H9 (cell line): ENCODE measurements around the gene FAM107A. TPM values are rescaled to one million over a fixed set of nuclear protein-coding genes. Genes with fewer than 3 reads are reported as not detected.

Experiments
- DNase-seq: peaks from one replicate; pipeline ENCODE4 v3.0.0-alpha.2; 2017
- H2AFZ ChIP-seq: one replicate; pipeline ENCODE4 v1.6.1; 2013; ENCODE audit warnings: mild to moderate bottlenecking, low read length, control low read depth, moderate library complexity
- H2AK5ac ChIP-seq: 2 replicates; pipeline ENCODE4 v1.6.1; 2013; ENCODE audit warnings: low read length, control low read depth, mixed read lengths; ENCODE audit not compliant: insufficient read length
- H2BK120ac ChIP-seq: one replicate; pipeline ENCODE4 v1.6.1; 2013; ENCODE audit warnings: low read depth, mild to moderate bottlenecking, low read length, control low read depth, inconsistent platforms; ENCODE audit not compliant: poor library complexity, severe bottlenecking
- H2BK12ac ChIP-seq: 2 replicates; pipeline ENCODE4 v1.6.1; 2013; ENCODE audit warnings: low read length, control low read depth, mixed read lengths, low read depth; ENCODE audit not compliant: insufficient read length
- H2BK15ac ChIP-seq: 2 replicates; pipeline ENCODE4 v1.6.1; 2013; ENCODE audit warnings: low read depth, low read length, control low read depth
- H2BK20ac ChIP-seq: one replicate; pipeline ENCODE4 v1.6.1; 2013; ENCODE audit warnings: low read depth, mild to moderate bottlenecking, low read length, control low read depth, inconsistent platforms; ENCODE audit not compliant: poor library complexity, severe bottlenecking
- H2BK5ac ChIP-seq: 2 replicates; pipeline ENCODE4 v1.6.1; 2013; ENCODE audit warnings: low read length, control low read depth, mixed read lengths; ENCODE audit not compliant: insufficient read length
- H3K14ac ChIP-seq: 2 replicates; pipeline ENCODE4 v1.6.1; 2013; ENCODE audit warnings: low read length, control low read depth; ENCODE audit not compliant: insufficient read depth
- H3K18ac ChIP-seq: 2 replicates; pipeline ENCODE4 v1.6.1; 2013; ENCODE audit warnings: low read depth, mild to moderate bottlenecking, mixed read lengths, low read length, control low read depth; ENCODE audit not compliant: insufficient read length
- H3K23ac ChIP-seq: 2 replicates; pipeline ENCODE4 v1.6.1; 2013; ENCODE audit warnings: low read length, control low read depth, mixed read lengths, low read depth; ENCODE audit not compliant: insufficient read length
- H3K23me2 ChIP-seq: 2 replicates; pipeline ENCODE4 v1.6.1; 2013; ENCODE audit warnings: low read depth, mild to moderate bottlenecking, mixed read lengths, low read length, control low read depth; ENCODE audit not compliant: insufficient read length, poor library complexity, severe bottlenecking
- H3K27ac ChIP-seq: 2 replicates; pipeline ENCODE4 v1.5.1; 2013; ENCODE audit warnings: low read length, control low read depth, mixed read lengths, low read depth; ENCODE audit not compliant: insufficient read length
- H3K27me3 ChIP-seq: 2 replicates; pipeline ENCODE4 v1.6.1; 2013; ENCODE audit warnings: low read length, control low read depth, inconsistent platforms; ENCODE audit not compliant: insufficient read depth
- H3K4ac ChIP-seq: 2 replicates; pipeline ENCODE4 v1.6.1; 2013; ENCODE audit warnings: low read depth, mild to moderate bottlenecking, control low read depth, inconsistent platforms, low read length, moderate library complexity
- H3K4me1 ChIP-seq: 2 replicates; pipeline ENCODE4 v1.6.1; 2013; ENCODE audit warnings: low read length, control low read depth, inconsistent platforms; ENCODE audit not compliant: insufficient read depth
- H3K4me2 ChIP-seq: 2 replicates; pipeline ENCODE4 v1.6.1; 2013; ENCODE audit warnings: low read length, control low read depth, mixed read lengths; ENCODE audit not compliant: insufficient read length, insufficient read depth
- H3K56ac ChIP-seq: 2 replicates; pipeline ENCODE4 v1.6.1; 2013; ENCODE audit warnings: low read depth, mild to moderate bottlenecking, mixed read lengths, low read length, control low read depth; ENCODE audit not compliant: insufficient read length
- H3K79me1 ChIP-seq: 2 replicates; pipeline ENCODE4 v1.6.1; 2013; ENCODE audit warnings: low read depth, mild to moderate bottlenecking, moderate library complexity, low read length, control low read depth, inconsistent platforms; ENCODE audit not compliant: insufficient read depth, poor library complexity, severe bottlenecking
- H3K79me2 ChIP-seq: 2 replicates; pipeline ENCODE4 v1.6.1; 2013; ENCODE audit warnings: low read length, control low read depth, inconsistent platforms; ENCODE audit not compliant: insufficient read depth
- H3K9ac ChIP-seq: 2 replicates; pipeline ENCODE4 v1.6.1; 2013; ENCODE audit warnings: low read length, control low read depth, mixed read lengths; ENCODE audit not compliant: insufficient read length; ENCODE audit errors: extremely low read depth
- H3K9me3 ChIP-seq: one replicate; pipeline ENCODE4 v1.6.1; 2013; ENCODE audit warnings: low read depth, low read length, inconsistent platforms; ENCODE audit not compliant: control insufficient read depth
- H3T11ph ChIP-seq: one replicate; pipeline ENCODE4 v1.6.1; 2013; ENCODE audit warnings: mild to moderate bottlenecking, low read length, control low read depth, inconsistent platforms
- H4K20me1 ChIP-seq: one replicate; pipeline ENCODE4 v1.6.1; 2013; ENCODE audit not compliant: control insufficient read depth, insufficient read length, insufficient read depth
- H4K5ac ChIP-seq: 2 replicates; pipeline ENCODE4 v1.6.1; 2013; ENCODE audit warnings: low read depth, mild to moderate bottlenecking, mixed read lengths, low read length, control low read depth; ENCODE audit not compliant: insufficient read length
- H4K8ac ChIP-seq: replicated peaks from 2 replicates; pipeline ENCODE4 v1.6.1; 2013; ENCODE audit warnings: low read length, control low read depth, mixed read lengths, low read depth; ENCODE audit not compliant: insufficient read length
- H4K91ac ChIP-seq: 2 replicates; pipeline ENCODE4 v1.6.1; 2013; ENCODE audit warnings: low read depth, mild to moderate bottlenecking, moderate library complexity, mixed read lengths, low read length, control low read depth; ENCODE audit not compliant: insufficient read length
- H3K27ac Mint-ChIP-seq, 3 experiments: 2 replicates in 2 of 3; 3 replicates in 1 of 3; pipeline ENCODE4 v1.8.0; 2020 to 2021; ENCODE audit warnings: mixed read lengths in 3 of 3, mild to moderate bottlenecking in 1 of 3, moderate library complexity in 1 of 3
- H3K27me3 Mint-ChIP-seq: 2 replicates; pipeline ENCODE4 v1.8.0; 2021; ENCODE audit warnings: low read depth, mild to moderate bottlenecking, moderate library complexity, mixed read lengths
- H3K36me3 Mint-ChIP-seq, 3 experiments: 2 replicates in 2 of 3; 3 replicates in 1 of 3; pipeline ENCODE4 v1.8.0; 2020 to 2021; ENCODE audit warnings: low read depth in 3 of 3, mixed read lengths in 3 of 3; ENCODE audit not compliant: insufficient read depth in 1 of 3
- H3K4me1 Mint-ChIP-seq, 2 experiments: 2 replicates each; pipeline ENCODE4 v1.8.0; 2020; ENCODE audit warnings: mixed read lengths in 2 of 2
- H3K4me3 Mint-ChIP-seq, 2 experiments: 2 replicates in 1 of 2; 3 replicates in 1 of 2; pipeline ENCODE4 v1.8.0; 2020 to 2021; ENCODE audit warnings: mild to moderate bottlenecking in 2 of 2, mixed read lengths in 2 of 2, moderate library complexity in 1 of 2
- H3K9me3 Mint-ChIP-seq, 2 experiments: 2 replicates in 1 of 2; 3 replicates in 1 of 2; pipeline ENCODE4 v1.8.0; 2020; ENCODE audit warnings: mild to moderate bottlenecking in 2 of 2, mixed read lengths in 2 of 2, moderate library complexity in 1 of 2
- WGBS: extraction: QIAGEN DNeasy Blood & Tissue Kit; methylation state at CpG from one replicate; pipeline ENCODE4 v1.1.7; 2013; ENCODE audit warnings: missing lambda C conversion rate, low lambda C conversion rate, mixed read lengths; ENCODE audit not compliant: insufficient read length; ENCODE audit errors: extremely low coverage; 5-methylcytosine and 5-hydroxymethylcytosine counted together
- total RNA-seq: library from RNA; stranded (reverse); gene quantifications from 2 replicates; pipeline ENCODE4 v1.2.1, GENCODE V29; 2021
- TF ChIP-seq, protein P1 (sequence below): fragments of 200-600 bp; sonication (generic); conservative IDR thresholded peaks from 3 replicates; pipeline ENCODE4 v1.8.0; 2021; ENCODE audit warnings: antibody characterized with exemption, mild to moderate bottlenecking

The FAM107A gene
- total RNA-seq, 1 experiment from 2014 or later: 0.11 TPM

DNA sequence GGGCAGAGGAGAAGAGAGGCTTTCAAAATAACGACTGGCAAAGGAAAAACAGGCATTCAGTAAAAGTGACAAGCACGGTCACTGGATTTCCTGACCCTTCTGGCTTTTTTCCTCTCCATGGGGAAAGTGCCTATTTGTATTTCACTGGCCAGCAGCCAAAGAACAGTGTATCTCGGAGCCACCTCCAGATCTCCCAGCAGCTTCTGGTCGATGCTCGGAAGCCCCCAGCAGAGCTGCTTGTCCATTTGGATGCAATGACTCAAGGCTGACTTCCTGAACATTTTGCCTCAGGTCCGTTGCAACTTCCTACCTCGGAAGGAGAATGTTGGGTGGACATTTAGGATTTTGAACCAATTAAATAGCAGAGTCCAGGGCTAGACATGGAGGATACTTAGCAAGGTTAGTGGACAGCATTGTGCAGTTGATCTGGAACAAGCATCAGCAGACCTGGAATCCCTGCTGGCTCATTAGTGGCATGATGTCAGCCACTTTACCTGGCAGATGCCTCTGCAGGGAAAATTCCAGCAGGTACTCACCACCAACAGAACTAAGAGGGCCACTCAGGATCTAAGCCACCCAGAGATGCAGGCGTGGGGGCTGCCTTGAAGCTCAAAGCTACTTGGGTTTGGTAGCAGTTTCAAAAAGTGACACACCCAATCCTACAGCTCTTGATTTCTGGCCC is 1.1 kb downstream of the FAM107A start:
- WGBS: no CpG with 5 or more reads among the region's 8 CpGs
- no peak overlapping the region for H2BK20ac ChIP-seq
- no peaks in the 10 kb centered on the region; the same call in 1 of the 2 replicates for H3K4me1 ChIP-seq
- H3K79me2 ChIP-seq: no peaks in the 10 kb centered on the region
- H3K79me1 ChIP-seq: no peaks in the 10 kb centered on the region
- H2AFZ ChIP-seq: no peak overlapping the region
- peaks cover 29% of the 10 kb centered on the region for H3K27me3 Mint-ChIP-seq
- H3K36me3 Mint-ChIP-seq: peaks cover 0 to 9% (median 0%) of the 10 kb centered on the region in 3 experiments; a peak in 1 of 7 replicates
- H3K27ac ChIP-seq: no peak overlapping the region
- no peak overlapping the region for H2BK12ac ChIP-seq
- H3K23me2 ChIP-seq: no peaks in the 10 kb centered on the region
- H3T11ph ChIP-seq: no peak overlapping the region
- no peak overlapping the region for H2BK5ac ChIP-seq
- H3K9me3 Mint-ChIP-seq: peaks cover 5 to 9% of the 10 kb centered on the region in 2 experiments; a peak in 4 of 5 replicates
- no peak for DNase-seq
- H4K20me1 ChIP-seq: no peaks in the 10 kb centered on the region
- H3K4ac ChIP-seq: no peak overlapping the region
- H4K5ac ChIP-seq: no peak overlapping the region
- no peaks in the 10 kb centered on the region for H3K9me3 ChIP-seq
- no peak overlapping the region for H3K9ac ChIP-seq
- H2BK120ac ChIP-seq: no peak overlapping the region
- H4K91ac ChIP-seq: no peak overlapping the region
- peaks cover 26 to 39% of the 10 kb centered on the region in 2 experiments for H3K4me1 Mint-ChIP-seq
- H3K18ac ChIP-seq: no peak overlapping the region
- no peak overlapping the region for H3K4me2 ChIP-seq
- no peaks in the 10 kb centered on the region for H3K27me3 ChIP-seq
- H2AK5ac ChIP-seq: no peak overlapping the region
- H3K56ac ChIP-seq: no peak overlapping the region
- TF ChIP-seq, protein P1, sequence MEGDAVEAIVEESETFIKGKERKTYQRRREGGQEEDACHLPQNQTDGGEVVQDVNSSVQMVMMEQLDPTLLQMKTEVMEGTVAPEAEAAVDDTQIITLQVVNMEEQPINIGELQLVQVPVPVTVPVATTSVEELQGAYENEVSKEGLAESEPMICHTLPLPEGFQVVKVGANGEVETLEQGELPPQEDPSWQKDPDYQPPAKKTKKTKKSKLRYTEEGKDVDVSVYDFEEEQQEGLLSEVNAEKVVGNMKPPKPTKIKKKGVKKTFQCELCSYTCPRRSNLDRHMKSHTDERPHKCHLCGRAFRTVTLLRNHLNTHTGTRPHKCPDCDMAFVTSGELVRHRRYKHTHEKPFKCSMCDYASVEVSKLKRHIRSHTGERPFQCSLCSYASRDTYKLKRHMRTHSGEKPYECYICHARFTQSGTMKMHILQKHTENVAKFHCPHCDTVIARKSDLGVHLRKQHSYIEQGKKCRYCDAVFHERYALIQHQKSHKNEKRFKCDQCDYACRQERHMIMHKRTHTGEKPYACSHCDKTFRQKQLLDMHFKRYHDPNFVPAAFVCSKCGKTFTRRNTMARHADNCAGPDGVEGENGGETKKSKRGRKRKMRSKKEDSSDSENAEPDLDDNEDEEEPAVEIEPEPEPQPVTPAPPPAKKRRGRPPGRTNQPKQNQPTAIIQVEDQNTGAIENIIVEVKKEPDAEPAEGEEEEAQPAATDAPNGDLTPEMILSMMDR: no peak
- no peak overlapping the region for H2BK15ac ChIP-seq
- H3K23ac ChIP-seq: no peak overlapping the region
- no peak overlapping the region for H3K4me3 Mint-ChIP-seq
- no peak overlapping the region for H3K14ac ChIP-seq
- no peak overlapping the region for H3K27ac Mint-ChIP-seq
- H4K8ac ChIP-seq: no peak overlapping the region
